Activated naive CD4-positive, alpha-beta T cell treated with anti-CD3 and anti-CD28 coated beads, Interleukin-2, amount 50 U/mL, for 24 hours (primary cell): ENCODE results near the gene COPS2.
A peak's percentile ranks its signal among the peaks of the same experiment; 100 is the strongest.
"Not testable (repeated sequence)": the region's sequence is repeated elsewhere in the genome, so short reads cannot be mapped to it uniquely, and the experiment has no call there.

Experiments used
- H3K27ac Mint-ChIP-seq: one replicate; pipeline ENCODE4 v1.8.0; 2021; ENCODE audit warnings: mild to moderate bottlenecking, mixed read lengths
- H3K27me3 Mint-ChIP-seq: one replicate; pipeline ENCODE4 v1.8.0; 2021; ENCODE audit warnings: mixed read lengths
- H3K36me3 Mint-ChIP-seq: one replicate; pipeline ENCODE4 v1.8.0; 2021; ENCODE audit warnings: mixed read lengths
- H3K4me1 Mint-ChIP-seq: one replicate; pipeline ENCODE4 v1.8.0; 2021; ENCODE audit warnings: mixed read lengths
- H3K4me3 Mint-ChIP-seq: one replicate; pipeline ENCODE4 v1.8.0; 2021; ENCODE audit warnings: mild to moderate bottlenecking, mixed read lengths
- H3K9me3 Mint-ChIP-seq: one replicate; pipeline ENCODE4 v1.8.0; 2021; ENCODE audit warnings: mixed read lengths

The COPS2 gene

GRCh38 chr15:49155110-49155833, at the start of gene COPS2:
Gene COPS2 (minus strand): TSS chr15:49155599. CDS start chr15:49155578, 21 bp downstream.
- Mint-ChIP-seq H3K27me3 (no peaks in the 10 kb centered on the region), H3K4me1 (peaks cover 59% of the 10 kb centered on the region), H3K9me3 (no peaks in the 10 kb centered on the region), H3K27ac (peak within 1 kb of the TSS; percentile 97), H3K36me3 (peaks cover 5% of the 10 kb centered on the region), H3K4me3 (peak within 1 kb of the TSS; percentile 98)

DNA sequence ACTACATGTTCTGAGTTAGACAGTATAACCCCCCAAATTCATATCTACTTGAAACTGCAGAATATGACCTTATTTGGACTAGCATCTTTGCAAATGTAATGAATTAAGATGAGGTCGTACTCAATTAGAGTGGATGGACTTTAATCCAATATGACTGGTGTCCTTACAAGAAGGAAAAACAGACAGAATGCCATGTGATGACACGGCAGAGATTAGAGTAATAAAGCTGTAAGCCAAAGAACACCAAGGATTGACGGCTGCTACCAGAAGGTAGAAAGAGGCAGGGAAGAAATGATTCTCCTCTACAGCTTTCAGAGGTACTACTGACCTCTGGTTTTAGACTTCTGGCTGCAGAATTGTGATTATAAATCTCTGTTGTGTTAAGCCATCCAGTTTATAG, 44.9 kb upstream of the COPS2 start:
- H3K4me3 Mint-ChIP-seq: no peak overlapping the region
- peaks cover 30% of the 10 kb centered on the region for H3K36me3 Mint-ChIP-seq
- no peak overlapping the region for H3K27ac Mint-ChIP-seq
- peaks cover 33% of the 10 kb centered on the region for H3K4me1 Mint-ChIP-seq
- no peaks in the 10 kb centered on the region for H3K27me3 Mint-ChIP-seq
- H3K9me3 Mint-ChIP-seq: peaks cover 4% of the 10 kb centered on the region

DNA sequence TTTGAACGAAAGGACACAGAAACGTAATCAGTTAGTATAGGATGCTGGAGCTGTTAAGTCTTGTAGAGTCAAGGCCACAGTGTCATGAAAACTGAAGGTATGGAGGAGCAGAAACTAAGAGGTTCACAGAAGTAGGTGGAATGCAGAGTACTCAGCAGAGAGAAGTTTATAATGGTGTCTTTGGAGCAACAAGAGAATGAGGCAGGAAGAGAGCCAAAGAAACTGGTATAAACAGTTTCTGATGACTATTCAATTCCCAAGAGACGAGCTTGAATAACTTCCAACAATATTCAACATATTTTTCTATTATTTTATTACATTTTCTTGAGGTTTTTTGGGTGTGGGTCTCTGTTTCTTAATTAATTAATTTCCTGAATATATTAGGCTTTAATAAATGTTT, 44.3 kb upstream of the COPS2 start:
- no peak overlapping the region for H3K4me3 Mint-ChIP-seq
- no peaks in the 10 kb centered on the region for H3K27me3 Mint-ChIP-seq
- peaks cover 4% of the 10 kb centered on the region for H3K9me3 Mint-ChIP-seq
- H3K27ac Mint-ChIP-seq: peak overlapping the region; percentile 8
- peaks cover 23% of the 10 kb centered on the region for H3K36me3 Mint-ChIP-seq
- peaks cover 34% of the 10 kb centered on the region for H3K4me1 Mint-ChIP-seq

DNA sequence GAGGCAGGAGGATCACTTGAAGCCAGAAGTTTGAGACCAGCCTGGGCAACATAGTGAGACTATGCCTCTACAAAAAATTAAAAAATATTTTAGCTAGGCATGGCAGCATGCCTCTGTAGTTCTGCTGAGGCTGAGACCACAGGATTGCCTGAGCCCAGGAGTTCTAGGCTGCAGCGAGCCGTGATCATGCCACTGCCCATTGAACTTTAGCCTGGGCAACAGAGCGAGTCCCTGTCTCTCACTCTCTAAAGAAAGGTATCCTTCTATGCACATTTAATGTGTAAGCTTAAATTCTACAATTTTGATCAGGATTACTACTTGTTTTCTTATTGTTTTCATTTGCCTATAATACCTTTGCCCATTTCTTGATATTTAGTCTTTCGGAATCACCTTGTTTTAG, 41.5 kb upstream of the COPS2 start:
- Mint-ChIP-seq H3K27me3 (no peaks in the 10 kb centered on the region), H3K36me3 (peaks cover 6% of the 10 kb centered on the region), H3K4me1 (peaks cover 38% of the 10 kb centered on the region), H3K27ac (no peak overlapping the region), H3K9me3 (no peaks in the 10 kb centered on the region), H3K4me3 (no peak overlapping the region)

DNA sequence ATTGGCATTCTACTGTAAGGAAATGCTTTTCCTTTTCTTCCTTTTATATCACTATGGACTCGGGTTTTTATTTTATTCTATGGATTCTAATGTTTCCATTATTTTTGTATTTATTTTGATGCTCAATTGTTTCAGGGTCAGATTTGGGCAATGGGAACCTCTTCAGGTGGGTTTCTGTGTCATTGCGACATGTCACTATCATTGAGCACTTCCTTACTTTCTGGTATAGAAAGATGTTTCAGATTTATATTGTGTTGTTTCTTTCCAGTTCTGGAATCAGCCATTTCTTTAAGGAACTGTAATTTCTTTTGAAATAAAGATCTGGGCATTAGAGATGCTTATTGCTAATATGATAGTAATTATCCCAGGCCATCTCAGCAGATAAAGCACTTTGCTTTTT, 36.5 kb upstream of the COPS2 start:
- Mint-ChIP-seq H3K36me3 (peaks cover 11% of the 10 kb centered on the region), H3K27ac (no peak overlapping the region), H3K9me3 (no peaks in the 10 kb centered on the region), H3K4me3 (no peak overlapping the region), H3K27me3 (no peaks in the 10 kb centered on the region), H3K4me1 (peaks cover 44% of the 10 kb centered on the region)

DNA sequence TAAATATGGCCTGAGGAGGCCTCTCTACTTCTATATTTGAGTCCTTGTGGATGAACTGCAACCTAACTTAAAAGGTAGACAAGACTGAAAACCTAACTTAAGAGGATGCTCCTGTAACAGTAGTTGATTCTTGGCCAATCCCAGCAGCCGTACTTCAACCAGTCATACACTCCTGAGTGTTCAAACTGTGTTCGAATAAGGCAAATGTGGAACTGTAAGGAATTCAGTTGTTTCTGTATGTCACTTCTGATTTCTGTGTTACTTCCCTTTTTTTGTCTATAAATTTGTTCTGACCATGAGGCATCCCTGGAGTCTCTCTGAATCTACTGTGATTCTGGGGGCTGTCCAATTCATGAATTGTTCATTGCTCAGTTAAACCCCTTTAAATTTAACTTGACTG, 35.2 kb upstream of the COPS2 start:
- H3K4me1 Mint-ChIP-seq: peaks cover 43% of the 10 kb centered on the region
- H3K27ac Mint-ChIP-seq: no peak overlapping the region
- no peaks in the 10 kb centered on the region for H3K9me3 Mint-ChIP-seq
- H3K36me3 Mint-ChIP-seq: peaks cover 20% of the 10 kb centered on the region
- no peak overlapping the region for H3K4me3 Mint-ChIP-seq
- no peaks in the 10 kb centered on the region for H3K27me3 Mint-ChIP-seq

DNA sequence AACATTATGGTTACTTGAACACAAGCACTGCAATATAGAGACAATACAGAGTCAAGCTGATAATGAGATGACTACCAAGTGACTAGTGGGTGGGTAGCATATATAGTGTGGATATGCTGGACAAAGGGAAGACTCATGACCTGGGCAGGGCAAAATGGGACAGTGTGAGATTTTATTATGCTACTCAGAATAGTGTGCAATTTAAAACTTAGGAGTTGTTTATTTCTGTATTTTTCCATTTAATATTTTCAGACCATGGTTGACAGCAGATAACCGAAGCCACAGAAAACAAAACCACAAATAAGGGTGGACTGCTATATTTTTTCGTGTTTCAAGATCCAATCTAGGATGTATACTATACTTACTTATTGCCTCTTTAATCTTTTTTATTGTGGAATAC, 34.2 kb upstream of the COPS2 start:
- peaks cover 49% of the 10 kb centered on the region for H3K4me1 Mint-ChIP-seq

DNA sequence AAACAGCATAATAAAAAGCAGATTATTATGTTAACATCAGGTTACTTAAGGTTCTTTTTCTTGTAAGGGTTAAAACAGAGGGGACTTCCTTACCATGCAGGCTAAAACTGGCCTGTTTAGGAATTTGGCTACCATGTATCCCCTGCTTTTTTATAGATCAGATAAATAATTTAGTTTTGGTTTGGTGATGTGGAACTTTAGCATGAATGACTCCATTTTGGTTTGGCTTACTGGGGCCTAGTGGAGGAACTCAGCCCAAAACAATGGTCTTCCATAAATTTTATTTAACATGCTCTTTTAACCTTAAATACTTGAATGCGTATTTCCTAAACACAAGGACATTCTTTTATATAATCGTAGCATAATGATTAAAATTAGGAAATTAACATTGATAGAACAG, 33.5 kb upstream of the COPS2 start:
- Mint-ChIP-seq H3K4me1 (peaks cover 56% of the 10 kb centered on the region), H3K27me3 (no peaks in the 10 kb centered on the region), H3K4me3 (no peak overlapping the region), H3K9me3 (peaks cover 5% of the 10 kb centered on the region), H3K36me3 (peaks cover 24% of the 10 kb centered on the region), H3K27ac (no peak overlapping the region)

More for the DNA sequence above, 34.2 kb upstream of the COPS2 start:
- Mint-ChIP-seq H3K27ac (no peak overlapping the region), H3K9me3 (no peaks in the 10 kb centered on the region), H3K27me3 (no peaks in the 10 kb centered on the region), H3K36me3 (peaks cover 20% of the 10 kb centered on the region), H3K4me3 (no peak overlapping the region)

GRCh38 chr15:49187549-49188245, 32.3 kb upstream of the COPS2 start:
- Mint-ChIP-seq H3K27me3 (no peaks in the 10 kb centered on the region), H3K4me1 (peaks cover 62% of the 10 kb centered on the region), H3K4me3 (no peak overlapping the region), H3K9me3 (peaks cover 5% of the 10 kb centered on the region), H3K27ac (no peak overlapping the region), H3K36me3 (peaks cover 26% of the 10 kb centered on the region)

DNA sequence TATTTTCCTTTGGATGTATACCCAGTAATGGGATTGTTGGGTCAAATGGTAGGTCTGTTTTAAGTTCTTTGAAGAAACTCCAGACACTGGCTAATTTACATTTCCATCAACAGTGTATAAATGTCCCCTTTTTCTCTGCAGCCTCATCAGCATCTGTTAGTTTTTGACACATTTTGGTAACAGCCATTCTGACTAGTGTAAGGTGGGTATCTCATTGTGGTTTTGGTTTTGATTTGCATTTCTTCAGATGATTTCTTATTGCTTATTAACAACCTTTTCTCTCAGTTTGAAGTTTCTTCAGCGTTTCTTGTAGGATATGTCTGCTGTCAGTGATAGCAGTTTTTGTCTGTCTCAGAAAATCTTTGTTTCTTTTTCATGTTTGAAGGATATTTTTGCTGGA, 30.1 kb upstream of the COPS2 start:
- peaks cover 30% of the 10 kb centered on the region for H3K36me3 Mint-ChIP-seq
- no peak overlapping the region for H3K4me3 Mint-ChIP-seq
- H3K27ac Mint-ChIP-seq: no peak overlapping the region
- no peaks in the 10 kb centered on the region for H3K27me3 Mint-ChIP-seq
- H3K4me1 Mint-ChIP-seq: peaks cover 61% of the 10 kb centered on the region
- H3K9me3 Mint-ChIP-seq: peaks cover 5% of the 10 kb centered on the region

GRCh38 chr15:49183741-49184140, 28.3 kb upstream of the COPS2 start:
- not testable (repeated sequence) for H3K4me3 Mint-ChIP-seq, H3K27me3 Mint-ChIP-seq, H3K9me3 Mint-ChIP-seq, H3K27ac Mint-ChIP-seq
- Mint-ChIP-seq H3K4me1 (peaks cover 60% of the 10 kb centered on the region), H3K36me3 (peaks cover 30% of the 10 kb centered on the region)

- Mint-ChIP-seq H3K4me3 (no peak overlapping the region), H3K27me3 (no peaks in the 10 kb centered on the region), H3K9me3 (peaks cover 5% of the 10 kb centered on the region), H3K27ac (no peak overlapping the region), H3K4me1 (peaks cover 47% of the 10 kb centered on the region), H3K36me3 (peaks cover 23% of the 10 kb centered on the region)
These were observed 26.7 kb upstream of the COPS2 start for GRCh38 chr15:49182128-49182527.

- H3K9me3 Mint-ChIP-seq: peaks cover 5% of the 10 kb centered on the region
- peaks cover 40% of the 10 kb centered on the region for H3K4me1 Mint-ChIP-seq
- H3K27ac Mint-ChIP-seq: no peak overlapping the region
- H3K36me3 Mint-ChIP-seq: peaks cover 17% of the 10 kb centered on the region
- H3K27me3 Mint-ChIP-seq: no peaks in the 10 kb centered on the region
- H3K4me3 Mint-ChIP-seq: no peak overlapping the region
These were observed 24.2 kb upstream of the COPS2 start for GRCh38 chr15:49179433-49180190.

- H3K4me3 Mint-ChIP-seq: no peak overlapping the region
- no peaks in the 10 kb centered on the region for H3K9me3 Mint-ChIP-seq
- no peak overlapping the region for H3K27ac Mint-ChIP-seq
- no peaks in the 10 kb centered on the region for H3K27me3 Mint-ChIP-seq
- peaks cover 11% of the 10 kb centered on the region for H3K36me3 Mint-ChIP-seq
- peaks cover 31% of the 10 kb centered on the region for H3K4me1 Mint-ChIP-seq
These were observed 23.1 kb upstream of the COPS2 start for GRCh38 chr15:49178497-49178896.

DNA sequence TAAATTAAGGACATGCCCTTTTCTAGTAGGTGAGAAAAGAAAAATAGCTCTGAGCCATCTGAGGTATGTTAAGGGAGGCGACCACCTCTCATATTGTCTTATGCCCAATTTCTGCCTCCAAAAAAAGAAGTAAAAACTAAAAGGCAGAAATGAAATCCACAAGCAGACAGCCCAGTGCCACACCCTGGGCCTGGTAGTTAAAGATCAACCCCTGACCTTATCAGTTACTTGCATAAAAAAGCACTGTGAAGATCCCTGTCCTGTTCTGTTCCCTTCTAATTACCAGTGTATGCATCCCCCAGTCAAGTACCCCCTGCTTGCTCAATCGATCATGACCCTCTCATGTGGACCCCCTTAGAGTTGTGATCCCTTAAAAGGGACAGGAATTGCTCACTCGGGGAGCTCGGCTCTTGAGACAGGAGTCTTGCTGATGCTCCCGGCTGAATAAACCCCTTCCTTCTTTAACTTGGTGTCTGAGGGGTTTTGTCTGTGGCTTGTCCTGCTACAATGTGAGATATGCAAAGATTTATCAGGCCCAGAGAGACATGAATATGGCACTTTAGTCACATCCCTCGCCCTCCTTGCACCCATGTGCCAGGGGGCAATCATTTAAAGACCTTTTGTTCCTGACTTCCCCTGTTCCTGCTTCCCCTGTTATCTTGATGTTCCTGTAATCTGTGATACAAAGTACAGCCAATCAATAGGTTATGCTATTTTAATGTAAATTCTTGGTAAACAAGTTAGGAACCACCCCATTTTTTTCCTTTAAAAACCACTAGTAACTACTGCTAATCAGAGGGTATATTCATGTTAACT, 20.4 kb upstream of the COPS2 start:
- H3K4me1 Mint-ChIP-seq: peaks cover 43% of the 10 kb centered on the region
- not testable (repeated sequence) for H3K9me3 Mint-ChIP-seq, H3K27ac Mint-ChIP-seq, H3K4me3 Mint-ChIP-seq, H3K36me3 Mint-ChIP-seq, H3K27me3 Mint-ChIP-seq
